SK-N-SH (cell line): Measurements from ENCODE around the gene DLL4. TPM values are rescaled to one million over a fixed set of nuclear protein-coding genes. Genes with fewer than 3 reads are reported as not detected.

ENCODE experiments used
- CTCF ChIA-PET: fragments of 300-600, 350-600 bp; formaldehyde crosslinking; extraction: SDS; loops from one replicate; lab custom pipeline; 2021; lab: Yijun Ruan, JAX
- POLR2A ChIA-PET: fragments of 350-600 bp; sonication (Branson Sonifier 250); formaldehyde crosslinking; extraction: SDS; loops from one replicate; lab custom pipeline; 2020; ENCODE audit warnings: antibody characterized with exemption, inconsistent platforms; lab: Yijun Ruan, JAX
- DNase-seq: peaks from one replicate; pipeline ENCODE4 v3.0.0; 2012
- H2AFZ ChIP-seq: fragments of 200-600 bp; sonication (generic); 2 replicates; pipeline ENCODE4 v1.8.1; 2016; ENCODE audit warnings: antibody characterized with exemption, mild to moderate bottlenecking, low read depth
- H3F3A ChIP-seq: fragments of 200-600 bp; sonication (generic); replicated peaks from 2 replicates; pipeline ENCODE3; 2016; ENCODE audit warnings: antibody characterized with exemption, mild to moderate bottlenecking; ENCODE audit not compliant: insufficient read depth
- H3K27ac ChIP-seq, 2 experiments: fragments of 200-500 bp in 1 of 2; fragments of 200-600 bp in 1 of 2; sonication (Bioruptor generic) in 1 of 2; sonication (generic), shearing (Covaris generic) in 1 of 2; 2 replicates each; pipeline versions ENCODE4 v1.5.1 to v1.6.1; 2014 to 2016; ENCODE audit warnings: low read depth in 2 of 2, inconsistent platforms in 1 of 2, low read length in 1 of 2, mild to moderate bottlenecking in 1 of 2, mixed read lengths in 1 of 2
- H3K27me3 ChIP-seq: fragments of 200-600 bp; sonication (generic), shearing (Covaris generic); 2 replicates; pipeline ENCODE4 v1.6.1; 2016; ENCODE audit warnings: mixed run types; ENCODE audit not compliant: insufficient read depth
- H3K36me3 ChIP-seq, 2 experiments: fragments of 200-500 bp in 1 of 2; fragments of 200-600 bp in 1 of 2; sonication (Bioruptor generic) in 1 of 2; sonication (generic) in 1 of 2; replicated peaks in 1 of 2; 2 replicates each; pipeline versions ENCODE3 to v1.5.1; 2014 to 2016; ENCODE audit warnings: low read length in 1 of 2, mild to moderate bottlenecking in 1 of 2; ENCODE audit not compliant: insufficient read depth in 2 of 2, control insufficient read depth in 1 of 2
- H3K4me1 ChIP-seq, 2 experiments: fragments of 200-500 bp in 1 of 2; fragments of 200-600 bp in 1 of 2; sonication (Bioruptor generic) in 1 of 2; sonication (generic), shearing (Covaris generic) in 1 of 2; 2 replicates each; pipeline versions ENCODE4 v1.5.1 to v1.6.1; 2014 to 2016; ENCODE audit warnings: low read depth in 1 of 2, low read length in 1 of 2, mixed run types in 1 of 2; ENCODE audit not compliant: insufficient read depth in 2 of 2, control insufficient read depth in 1 of 2
- H3K4me2 ChIP-seq: fragments of 200-600 bp; sonication (generic), shearing (Covaris generic); 2 replicates; pipeline ENCODE4 v1.6.1; 2017; ENCODE audit warnings: mixed run types
- H3K4me3 ChIP-seq, 2 experiments: fragments of 200-500 bp in 1 of 2; fragments of 200-600 bp in 1 of 2; sonication (Bioruptor generic) in 1 of 2; sonication (generic), shearing (Covaris generic) in 1 of 2; 2 replicates each; pipeline versions ENCODE4 v1.5.1 to v1.8.1; 2014 to 2016; ENCODE audit warnings: low read depth in 2 of 2, inconsistent platforms in 1 of 2, low read length in 1 of 2, mild to moderate bottlenecking in 1 of 2, mixed read lengths in 1 of 2, moderate library complexity in 1 of 2
- H3K79me2 ChIP-seq: fragments of 200-600 bp; sonication (generic); 2 replicates; pipeline ENCODE4 v1.8.1; 2017; ENCODE audit warnings: mild to moderate bottlenecking; ENCODE audit not compliant: insufficient read depth
- H3K9ac ChIP-seq: fragments of 200-600 bp; sonication (generic); 2 replicates; pipeline ENCODE4 v1.6.1; 2017; ENCODE audit warnings: mixed run types
- H3K9me2 ChIP-seq: fragments of 200-600 bp; sonication (generic); 2 replicates; pipeline ENCODE4 v1.6.1; 2017; ENCODE audit warnings: mixed run types
- H3K9me3 ChIP-seq: fragments of 200-600 bp; sonication (generic); 2 replicates; pipeline ENCODE4 v1.6.1; 2017; ENCODE audit warnings: mixed run types, mild to moderate bottlenecking, moderate library complexity
- H4K20me1 ChIP-seq: fragments of 200-600 bp; sonication (generic); 2 replicates; pipeline ENCODE4 v1.6.1; 2017; ENCODE audit warnings: mild to moderate bottlenecking, mixed run types; ENCODE audit not compliant: insufficient read depth
- ELF1 ChIP-seq: IDR thresholded peaks from 2 replicates; pipeline ENCODE4 v1.4.0; 2012
- FOXM1 ChIP-seq: IDR thresholded peaks from 2 replicates; pipeline ENCODE4 v1.4.0; 2012; ENCODE audit warnings: low read depth, mild to moderate bottlenecking
- MEF2A ChIP-seq: IDR thresholded peaks from 2 replicates; pipeline ENCODE4 v1.4.0; 2012; ENCODE audit warnings: low read depth, borderline replicate concordance
- MXI1 ChIP-seq: IDR thresholded peaks from 2 replicates; pipeline ENCODE4 v1.6.1; 2012; ENCODE audit warnings: mild to moderate bottlenecking, low read depth, low read length, improper control_type of control experiment
- RAD21 ChIP-seq: IDR thresholded peaks from 2 replicates; pipeline ENCODE4 v1.6.1; 2012; ENCODE audit warnings: mild to moderate bottlenecking, low read length
- YY1 ChIP-seq: IDR thresholded peaks from 2 replicates; pipeline ENCODE4 v1.4.0; 2012; ENCODE audit warnings: low read depth, mild to moderate bottlenecking
- WGBS: methylation state at CpG from one replicate; pipeline ENCODE4 v1.1.6; 2017; ENCODE audit warnings: low lambda C conversion rate; 5-methylcytosine and 5-hydroxymethylcytosine counted together
- polyA plus RNA-seq, 3 experiments: library from polyadenylated mRNA; depleted of rRNA; stranded (reverse); fragments of >200 nt; gene quantifications; 2 replicates each; pipeline ENCODE4 v1.2.3, GENCODE V29; 2012
- TF ChIP-seq, protein P1 (sequence below): IDR thresholded peaks from 2 replicates; pipeline ENCODE4 v1.6.1; 2012; ENCODE audit warnings: mild to moderate bottlenecking, low read depth, low read length, moderate library complexity
- TF ChIP-seq, protein P2 (sequence below): fragments of 150-350 bp; IDR thresholded peaks from 2 replicates; pipeline ENCODE4 v1.6.1; 2017; ENCODE audit warnings: antibody characterized with exemption, low read length, low read depth, borderline replicate concordance

DLL4 gene
- polyA plus RNA-seq, 1 of the 3 experiments (the other 2 are of a cell fraction) = 0.03 TPM

DNA sequence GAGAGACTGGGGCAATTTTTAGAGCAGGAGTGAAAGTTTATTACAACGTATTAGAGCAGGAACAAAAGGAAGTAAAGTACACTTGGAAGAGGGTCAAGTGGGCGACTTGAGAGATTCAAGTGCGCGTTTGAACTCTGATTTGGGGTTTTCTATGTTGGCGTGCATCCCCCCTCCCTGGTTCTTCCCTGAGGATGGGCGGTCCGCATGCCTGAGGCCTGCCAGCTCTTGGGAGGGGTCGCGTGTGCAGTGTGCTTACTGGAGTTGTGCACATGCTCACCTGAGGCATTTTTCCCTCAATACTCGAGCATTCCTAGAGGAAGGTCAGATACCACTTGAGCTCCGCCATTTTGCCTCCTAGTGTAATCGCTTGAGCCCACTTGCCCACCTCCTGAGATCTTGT, 13.7 kb downstream of the DLL4 start:
- no peak for TF ChIP-seq FOXM1
- POLR2A ChIA-PET = interaction anchor here (3.4 kb wide), 1 partner anchor 10 kb away, joined by 47 read pairs; the partner anchor contains the start of gene CHAC1

DNA sequence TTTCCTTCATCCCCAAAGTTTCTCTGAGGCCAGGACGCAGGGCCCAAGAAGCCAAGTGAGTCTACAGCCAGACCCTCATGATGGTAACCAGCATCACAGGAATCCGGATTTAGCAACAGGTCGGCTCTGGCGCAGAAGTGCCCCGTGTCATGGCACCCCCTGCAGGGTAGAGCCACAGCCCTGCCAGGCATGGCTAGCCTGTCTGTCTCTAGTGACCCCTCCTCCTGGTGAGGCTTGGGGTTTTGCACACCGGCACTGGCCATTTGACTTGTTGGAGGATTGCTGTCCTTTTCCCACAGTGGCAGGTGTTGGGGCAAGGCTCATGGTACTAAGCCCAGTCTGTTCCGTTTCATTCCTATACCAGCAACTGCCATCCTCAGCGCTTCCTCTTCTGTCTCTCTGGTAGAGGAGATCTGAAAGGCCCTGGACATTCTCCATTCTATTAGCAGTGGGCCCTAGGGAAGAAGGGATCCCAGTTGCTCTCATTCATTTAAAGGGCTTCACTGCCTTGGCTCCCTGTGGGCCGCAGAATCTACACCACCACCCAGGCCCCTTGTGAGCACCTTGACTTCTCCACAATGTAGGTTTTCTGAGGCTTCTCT, 14.7 kb downstream of the DLL4 start:
- peaks cover 7 to 24% of the 10 kb centered on the region in 2 experiments; a peak in 2 of 4 replicates for H3K4me1 ChIP-seq
- no peaks in the 10 kb centered on the region for H4K20me1 ChIP-seq
- no peak overlapping the region for H2AFZ ChIP-seq
- no peak overlapping the region for H3K4me2 ChIP-seq
- no peaks in the 10 kb centered on the region for H3K79me2 ChIP-seq
- H3K9ac ChIP-seq = no peak overlapping the region
- H3F3A ChIP-seq = peaks cover 16% of the 10 kb centered on the region
- POLR2A ChIA-PET = interaction anchor here (1.1 kb wide), 1 partner anchor 9 kb away, joined by 3 read pairs; the partner anchor contains the start of gene CHAC1
- H3K4me3 ChIP-seq = no peak overlapping the region
- no peak overlapping the region for H3K27ac ChIP-seq
- no peak for TF ChIP-seq MXI1
- TF ChIP-seq YY1 = no peak
- TF ChIP-seq, protein P1, sequence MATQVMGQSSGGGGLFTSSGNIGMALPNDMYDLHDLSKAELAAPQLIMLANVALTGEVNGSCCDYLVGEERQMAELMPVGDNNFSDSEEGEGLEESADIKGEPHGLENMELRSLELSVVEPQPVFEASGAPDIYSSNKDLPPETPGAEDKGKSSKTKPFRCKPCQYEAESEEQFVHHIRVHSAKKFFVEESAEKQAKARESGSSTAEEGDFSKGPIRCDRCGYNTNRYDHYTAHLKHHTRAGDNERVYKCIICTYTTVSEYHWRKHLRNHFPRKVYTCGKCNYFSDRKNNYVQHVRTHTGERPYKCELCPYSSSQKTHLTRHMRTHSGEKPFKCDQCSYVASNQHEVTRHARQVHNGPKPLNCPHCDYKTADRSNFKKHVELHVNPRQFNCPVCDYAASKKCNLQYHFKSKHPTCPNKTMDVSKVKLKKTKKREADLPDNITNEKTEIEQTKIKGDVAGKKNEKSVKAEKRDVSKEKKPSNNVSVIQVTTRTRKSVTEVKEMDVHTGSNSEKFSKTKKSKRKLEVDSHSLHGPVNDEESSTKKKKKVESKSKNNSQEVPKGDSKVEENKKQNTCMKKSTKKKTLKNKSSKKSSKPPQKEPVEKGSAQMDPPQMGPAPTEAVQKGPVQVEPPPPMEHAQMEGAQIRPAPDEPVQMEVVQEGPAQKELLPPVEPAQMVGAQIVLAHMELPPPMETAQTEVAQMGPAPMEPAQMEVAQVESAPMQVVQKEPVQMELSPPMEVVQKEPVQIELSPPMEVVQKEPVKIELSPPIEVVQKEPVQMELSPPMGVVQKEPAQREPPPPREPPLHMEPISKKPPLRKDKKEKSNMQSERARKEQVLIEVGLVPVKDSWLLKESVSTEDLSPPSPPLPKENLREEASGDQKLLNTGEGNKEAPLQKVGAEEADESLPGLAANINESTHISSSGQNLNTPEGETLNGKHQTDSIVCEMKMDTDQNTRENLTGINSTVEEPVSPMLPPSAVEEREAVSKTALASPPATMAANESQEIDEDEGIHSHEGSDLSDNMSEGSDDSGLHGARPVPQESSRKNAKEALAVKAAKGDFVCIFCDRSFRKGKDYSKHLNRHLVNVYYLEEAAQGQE = no peak
- TF ChIP-seq, protein P2, sequence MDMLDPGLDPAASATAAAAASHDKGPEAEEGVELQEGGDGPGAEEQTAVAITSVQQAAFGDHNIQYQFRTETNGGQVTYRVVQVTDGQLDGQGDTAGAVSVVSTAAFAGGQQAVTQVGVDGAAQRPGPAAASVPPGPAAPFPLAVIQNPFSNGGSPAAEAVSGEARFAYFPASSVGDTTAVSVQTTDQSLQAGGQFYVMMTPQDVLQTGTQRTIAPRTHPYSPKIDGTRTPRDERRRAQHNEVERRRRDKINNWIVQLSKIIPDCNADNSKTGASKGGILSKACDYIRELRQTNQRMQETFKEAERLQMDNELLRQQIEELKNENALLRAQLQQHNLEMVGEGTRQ = no peak
- no peak for TF ChIP-seq ELF1
- TF ChIP-seq RAD21 = no peak
- TF ChIP-seq MEF2A = no peak
- TF ChIP-seq, all 33 proteins: peak for 0
- 97% methylated on average over 3 of the region's 9 CpGs for WGBS
- DNase-seq = no peak
- CTCF ChIA-PET = interaction anchor here (5.8 to 33.6 kb wide), 2 partner anchors 15 to 42 kb away, joined by 109 to 675 read pairs; partner anchors contain the start of genes DLL4 and VPS18
- Histone ChIP-seq H3K36me3 (no peaks in the 10 kb centered on the region), H3K9me3 (no peaks in the 10 kb centered on the region), H3K27me3 (no peaks in the 10 kb centered on the region), H3K9me2 (no peaks in the 10 kb centered on the region)

More for the DNA sequence above, 13.7 kb downstream of the DLL4 start:
- H2AFZ ChIP-seq = peak overlapping the region; percentile 91; the same call in 1 of the 2 replicates
- peaks cover 7 to 26% of the 10 kb centered on the region in 2 experiments; a peak in 2 of 4 replicates for H3K4me1 ChIP-seq
- no peak for DNase-seq
- H3K36me3 ChIP-seq = no peaks in the 10 kb centered on the region
- H3K27me3 ChIP-seq = no peaks in the 10 kb centered on the region
- no peak overlapping the region for H3K4me3 ChIP-seq
- no peaks in the 10 kb centered on the region for H3K79me2 ChIP-seq
- no peaks in the 10 kb centered on the region for H3K9me3 ChIP-seq
- peak overlapping the region; percentile 66; the same call in 1 of the 2 replicates for H3K9ac ChIP-seq
- no peaks in the 10 kb centered on the region for H4K20me1 ChIP-seq
- no peaks in the 10 kb centered on the region for H3K9me2 ChIP-seq
- no peak overlapping the region for H3K27ac ChIP-seq
- peaks cover 16% of the 10 kb centered on the region for H3F3A ChIP-seq
- WGBS = 96% methylated on average over 9 of the region's 12 CpGs
- H3K4me2 ChIP-seq = no peak overlapping the region
- CTCF ChIA-PET = interaction anchor here (0.8 to 33.6 kb wide), 28 partner anchors 9 to 288 kb away, joined by 3 to 675 read pairs (median 6); partner anchors contain the start of genes CHAC1, CHP1, DLL4 and EXD1
